SK-MEL-5 (cell line): ENCODE measurements around the gene CYP4F3. TPM values are rescaled to one million over a fixed set of nuclear protein-coding genes. Genes with fewer than 3 reads are reported as not detected.
A peak's percentile ranks its signal among the peaks of the same experiment; 100 is the strongest.
"Not testable (repeated sequence)": the region's sequence is repeated elsewhere in the genome, so short reads cannot be mapped to it uniquely, and the experiment has no call there.

Source experiments
- DNase-seq: peaks from one replicate; pipeline ENCODE4 v3.0.0-alpha.2; 2016; ENCODE audit warnings: low read depth, low spot score
- in situ Hi-C: cut with HindIII; loops from 2 replicates; pipeline ENCODE4 v1.10.0; 2016; ENCODE audit warnings: low sequenced_read_pairs, high pct_unique_total_duplicates, low pct_unique_long_range_greater_than_20kb
- total RNA-seq: library from RNA; depleted of rRNA; stranded (reverse); fragments of >200 nt; shearing (Covaris generic); gene quantifications from 2 replicates; pipeline ENCODE4 v1.2.3, GENCODE V29; 2014

CYP4F3 gene
- total RNA-seq, 1 experiment from 2014 or later: not detected

- no peak for DNase-seq
- in situ Hi-C loops: no loop called here
These were observed 11.1 kb downstream of the CYP4F3 start for GRCh38 chr19:15651791-15652190.

- in situ Hi-C loops: no loop called here
- DNase-seq: no peak
These were observed 12.0 kb downstream of the CYP4F3 start for GRCh38 chr19:15652559-15653278.

GRCh38 chr19:15656467-15656866, 15.8 kb downstream of the CYP4F3 start:
- in situ Hi-C loops: no loop called here
- DNase-seq: no peak

GRCh38 chr19:15663247-15663646, 22.6 kb downstream of the CYP4F3 start:
- in situ Hi-C loops: no loop called here
- DNase-seq: no peak

GRCh38 chr19:15666186-15666585, 25.5 kb downstream of the CYP4F3 start:
- no peak for DNase-seq
- in situ Hi-C loops: no loop called here

- no peak for DNase-seq
- in situ Hi-C loops: no loop called here
These were observed 26.2 kb downstream of the CYP4F3 start for GRCh38 chr19:15666883-15667282.

GRCh38 chr19:15669440-15669839, 28.7 kb downstream of the CYP4F3 start:
- in situ Hi-C loops: no loop called here
- no peak for DNase-seq

GRCh38 chr19:15669891-15670290, 29.2 kb downstream of the CYP4F3 start:
- no peak for DNase-seq
- in situ Hi-C loops: no loop called here

- DNase-seq: no peak
- in situ Hi-C loops: no loop called here
These were observed 30.6 kb downstream of the CYP4F3 start for GRCh38 chr19:15671237-15671821.

- no peak for DNase-seq
- in situ Hi-C loops: no loop called here
These were observed 31.3 kb downstream of the CYP4F3 start for GRCh38 chr19:15671891-15672579.

GRCh38 chr19:15672580-15673175, 32.0 kb downstream of the CYP4F3 start, which contains the start of gene CYP4F12:
Gene CYP4F12 (plus strand): TSS chr19:15673087. CDS start chr19:15673530, 443 bp downstream.
- in situ Hi-C loops: no loop called here
- peak; percentile 1 for DNase-seq

GRCh38 chr19:15673176-15673654, 32.5 kb downstream of the CYP4F3 start:
- DNase-seq: no peak
- in situ Hi-C loops: no loop called here

- in situ Hi-C loops: no loop called here
These were observed 34.9 kb downstream of the CYP4F3 start for GRCh38 chr19:15675560-15675959.

GRCh38 chr19:15679089-15679488, 38.4 kb downstream of the CYP4F3 start:
- in situ Hi-C loops: no loop called here
- no peak for DNase-seq

More at GRCh38 chr19:15675560-15675959, 34.9 kb downstream of the CYP4F3 start:
- DNase-seq: no peak

GRCh38 chr19:15679865-15680264, 39.2 kb downstream of the CYP4F3 start:
- in situ Hi-C loops: not testable (repeated sequence)

GRCh38 chr19:15680478-15681322, 40.0 kb downstream of the CYP4F3 start:
- in situ Hi-C loops: no loop called here
- no peak for DNase-seq

More at GRCh38 chr19:15679865-15680264, 39.2 kb downstream of the CYP4F3 start:
- DNase-seq: not testable (repeated sequence)

GRCh38 chr19:15683411-15683810, 42.7 kb downstream of the CYP4F3 start:
- no peak for DNase-seq
- in situ Hi-C loops: no loop called here
